TTC549 (cell line): ENCODE measurements around the gene SPECC1L.

Experiments used
- FAIRE-seq: peaks from 2 replicates; lab custom pipeline; 2012; peaks lifted over from hg19 to GRCh38; lab: Jason Lieb, UNC

SPECC1L gene

GRCh38 chr22:24402460-24403192, 132.0 kb downstream of the SPECC1L start:
- no peak for FAIRE-seq

GRCh38 chr22:24403346-24403745, 132.7 kb downstream of the SPECC1L start:
- FAIRE-seq, result no peak

- no peak for FAIRE-seq
These were observed 134.1 kb downstream of the SPECC1L start for GRCh38 chr22:24404561-24405275.

GRCh38 chr22:24405631-24406321, 135.1 kb downstream of the SPECC1L start:
- FAIRE-seq, result no peak

GRCh38 chr22:24406322-24407277, 136.0 kb downstream of the SPECC1L start:
- no peak for FAIRE-seq

- no peak for FAIRE-seq
These were observed 136.6 kb downstream of the SPECC1L start for GRCh38 chr22:24407278-24407665.

GRCh38 chr22:24407884-24408283, 137.3 kb downstream of the SPECC1L start:
- no peak for FAIRE-seq

GRCh38 chr22:24408630-24409029, 138.0 kb downstream of the SPECC1L start:
- FAIRE-seq, result no peak

- FAIRE-seq, result no peak
These were observed 139.1 kb downstream of the SPECC1L start for GRCh38 chr22:24409707-24410106.

- no peak for FAIRE-seq
These were observed 139.7 kb downstream of the SPECC1L start for GRCh38 chr22:24410110-24410856.

GRCh38 chr22:24411256-24412004, 140.8 kb downstream of the SPECC1L start:
- no peak for FAIRE-seq

GRCh38 chr22:24412274-24412673, 141.6 kb downstream of the SPECC1L start:
- FAIRE-seq, result no peak

- FAIRE-seq, result no peak
These were observed 142.6 kb downstream of the SPECC1L start for GRCh38 chr22:24413271-24413670.

- no peak for FAIRE-seq
These were observed 143.2 kb downstream of the SPECC1L start for GRCh38 chr22:24413736-24414385.

- FAIRE-seq, result no peak
These were observed 143.9 kb downstream of the SPECC1L start for GRCh38 chr22:24414523-24414922.

GRCh38 chr22:24414984-24415945, 144.6 kb downstream of the SPECC1L start:
- FAIRE-seq, result no peak

GRCh38 chr22:24416095-24416494, 145.5 kb downstream of the SPECC1L start:
- FAIRE-seq, result no peak

- no peak for FAIRE-seq
These were observed 146.0 kb downstream of the SPECC1L start for GRCh38 chr22:24416611-24417010.

- no peak for FAIRE-seq
These were observed 146.6 kb downstream of the SPECC1L start for GRCh38 chr22:24417200-24417599.
